ENCODE data around the gene GPR149.

GPR149 gene

GRCh38 chr3:154345422-154346122 is 84.4 kb downstream of the GPR149 start:
- peak; percentile 72 for DNase-seq (ENCODE audit: low read depth)
- TF ChIP-seq CTCF (IDR thresholded peaks at IDR 0.05; ENCODE audit: control insufficient read depth, extremely low read depth, insufficient read depth), result no peak
- no peak overlapping the region for H3K4me3 ChIP-seq (ENCODE audit: low read depth, low read length)

- no peak for DNase-seq (ENCODE audit: low read depth)
- no peak for TF ChIP-seq CTCF (IDR thresholded peaks at IDR 0.05; ENCODE audit: control insufficient read depth, extremely low read depth, insufficient read depth)
These were observed 91.4 kb downstream of the GPR149 start for GRCh38 chr3:154338570-154338969.

GRCh38 chr3:154338008-154338407 is 92.0 kb downstream of the GPR149 start:
- no peak overlapping the region for H3K4me3 ChIP-seq (ENCODE audit: low read depth, low read length)
- TF ChIP-seq CTCF (IDR thresholded peaks at IDR 0.05; ENCODE audit: control insufficient read depth, extremely low read depth, insufficient read depth), result no peak
- DNase-seq (ENCODE audit: low read depth), result no peak

More at GRCh38 chr3:154338570-154338969, 91.4 kb downstream of the GPR149 start:
- H3K4me3 ChIP-seq (ENCODE audit: low read depth, low read length), result no peak overlapping the region

- DNase-seq (ENCODE audit: low read depth), result no peak
- peak; percentile 47 for TF ChIP-seq CTCF (IDR thresholded peaks at IDR 0.05; ENCODE audit: control insufficient read depth, extremely low read depth, insufficient read depth)
- H3K4me3 ChIP-seq (ENCODE audit: low read depth, low read length), result no peak overlapping the region
These were observed 95.0 kb downstream of the GPR149 start for GRCh38 chr3:154334973-154335420.

- TF ChIP-seq CTCF (IDR thresholded peaks at IDR 0.05; ENCODE audit: control insufficient read depth, extremely low read depth, insufficient read depth), result no peak
- H3K4me3 ChIP-seq (ENCODE audit: low read depth, low read length), result no peak overlapping the region
- DNase-seq (ENCODE audit: low read depth), result no peak
These were observed 102.1 kb downstream of the GPR149 start for GRCh38 chr3:154327871-154328270.

GRCh38 chr3:154324919-154325318 is 105.1 kb downstream of the GPR149 start:
- H3K4me3 ChIP-seq (ENCODE audit: low read depth, low read length), result peak overlapping the region; percentile 63
- peak; percentile 47 for DNase-seq (ENCODE audit: low read depth)
- no peak for TF ChIP-seq CTCF (IDR thresholded peaks at IDR 0.05; ENCODE audit: control insufficient read depth, extremely low read depth, insufficient read depth)
